A673 (cell line): ENCODE results near the gene CDC42EP3. TPM values are rescaled to one million over a fixed set of nuclear protein-coding genes. Genes with fewer than 3 reads are reported as not detected.

ENCODE experiments used
- BruUV-seq: library from RNA; stranded (reverse); fragments of 400-500 nt; replicated peaks from 2 replicates; lab custom pipeline; 2021; lab: Mats Ljungman, UMichigan
- CTCF ChIA-PET: fragments of 300-600 bp; sonication (Branson Sonifier 250); formaldehyde crosslinking; loops from one replicate; lab custom pipeline; 2022; ENCODE audit warnings: antibody characterized with exemption; lab: Charles Lee
- POLR2A ChIA-PET: fragments of 300-600 bp; sonication (Branson Sonifier 250); formaldehyde crosslinking; loops from one replicate; lab custom pipeline; 2022; ENCODE audit warnings: antibody characterized with exemption; ENCODE audit not compliant: low non-redundant PET; lab: Charles Lee
- DNase-seq: peaks from one replicate; pipeline ENCODE4 v3.0.0-alpha.2; 2015; ENCODE audit warnings: low spot score
- H3K27ac ChIP-seq: fragments of 200-600 bp; sonication (generic); 2 replicates; pipeline ENCODE4 v1.5.1; 2016; ENCODE audit warnings: mixed run types, low read depth, mild to moderate bottlenecking, mixed read lengths, antibody characterized with exemption, low read length; ENCODE audit not compliant: poor library complexity, severe bottlenecking
- H3K27me3 ChIP-seq: fragments of 200-600 bp; sonication (generic); replicated peaks from 2 replicates; pipeline ENCODE4 v1.6.1; 2017; ENCODE audit warnings: mixed run types, low read depth, mild to moderate bottlenecking, mixed read lengths, antibody characterized with exemption, low read length; ENCODE audit not compliant: insufficient read depth, poor library complexity
- H3K36me3 ChIP-seq: fragments of 200-600 bp; sonication (generic); 2 replicates; pipeline ENCODE4 v1.6.1; 2016; ENCODE audit warnings: mixed run types, mild to moderate bottlenecking, mixed read lengths, antibody characterized with exemption, low read length; ENCODE audit not compliant: insufficient read depth, poor library complexity, severe bottlenecking
- H3K4me1 ChIP-seq: fragments of 200-600 bp; sonication (generic); 2 replicates; pipeline ENCODE4 v1.6.1; 2017; ENCODE audit warnings: mixed run types, mild to moderate bottlenecking, mixed read lengths, antibody characterized with exemption, low read length; ENCODE audit not compliant: insufficient read depth, poor library complexity, severe bottlenecking
- H3K4me3 ChIP-seq: fragments of 200-600 bp; sonication (generic); 2 replicates; pipeline ENCODE4 v1.5.1; 2016; ENCODE audit warnings: low read depth, mixed run types, mild to moderate bottlenecking, mixed read lengths, low read length; ENCODE audit not compliant: poor library complexity, severe bottlenecking
- H3K9me3 ChIP-seq: fragments of 200-600 bp; sonication (generic); 2 replicates; pipeline ENCODE4 v1.6.1; 2016; ENCODE audit warnings: mixed run types, low read depth, mild to moderate bottlenecking, mixed read lengths, antibody characterized with exemption, low read length; ENCODE audit not compliant: poor library complexity, severe bottlenecking
- CTCF ChIP-seq: fragments of 300-800, 200-600 bp; sonication (generic); conservative IDR thresholded peaks from 2 replicates; pipeline ENCODE4 v1.5.1; 2017; ENCODE audit warnings: low read depth, mild to moderate bottlenecking, antibody characterized with exemption, low read length, moderate library complexity, mixed read lengths
- EZH2 ChIP-seq: fragments of 200-600 bp; sonication (generic); IDR thresholded peaks from 2 replicates; pipeline ENCODE4 v1.6.1; 2017; ENCODE audit warnings: borderline replicate concordance, low read depth, mild to moderate bottlenecking, mixed read lengths, antibody characterized with exemption, low read length; ENCODE audit not compliant: poor library complexity, severe bottlenecking
- intact Hi-C: fragments of 100-400 bp; cut with micrococcal nuclease; formaldehyde crosslinking; loops from one replicate; pipeline ENCODE4 v1.10.0; 2022; ENCODE audit not compliant: unreplicated experiment
- total RNA-seq: library from RNA; stranded (reverse); gene quantifications from 2 replicates; pipeline ENCODE4 v1.2.3, GENCODE V29; 2021

CDC42EP3 gene
- total RNA-seq, 1 experiment from 2014 or later = 12.2 TPM

- no peaks in the 10 kb centered on the region for H3K27me3 ChIP-seq
- TF ChIP-seq EZH2 (no peak), CTCF (no peak)
- intact Hi-C loops = loop anchor here (5.0 kb wide), 2 partner anchors 134 to 254 kb away; no protein-coding TSS in a partner anchor
- no peaks in the 10 kb centered on the region for H3K9me3 ChIP-seq
- H3K27ac ChIP-seq = peak overlapping the region; percentile 60
- POLR2A ChIA-PET = no interaction called here
- H3K4me1 ChIP-seq = peaks cover 9% of the 10 kb centered on the region
- H3K4me3 ChIP-seq = peak overlapping the region; percentile 93
- no TSS peak for BruUV-seq
- no peaks in the 10 kb centered on the region for H3K36me3 ChIP-seq
- DNase-seq = no peak
- CTCF ChIA-PET = interaction anchor here (0.9 kb wide), 1 partner anchor 161 kb away, joined by 3 read pairs; no protein-coding TSS in a partner anchor
Measured at GRCh38 chr2:37671816-37672103, 318 bp upstream of the CDC42EP3 start.

- peaks cover 9% of the 10 kb centered on the region for H3K4me1 ChIP-seq
- H3K4me3 ChIP-seq = peak overlapping the region; percentile 93
- DNase-seq = no peak
- ChIA-PET POLR2A (interaction anchor here (0.5 kb wide), 1 partner anchor 127 kb away, joined by 3 read pairs; no protein-coding TSS in a partner anchor), CTCF (no interaction called here)
- H3K27me3 ChIP-seq = no peaks in the 10 kb centered on the region
- H3K27ac ChIP-seq = no peak overlapping the region
- no TSS peak for BruUV-seq
- no peaks in the 10 kb centered on the region for H3K36me3 ChIP-seq
- H3K9me3 ChIP-seq = no peaks in the 10 kb centered on the region
- no peak for TF ChIP-seq CTCF
- TF ChIP-seq EZH2 = no peak
- intact Hi-C loops = loop anchor here (5.0 kb wide), 2 partner anchors 133 to 253 kb away; no protein-coding TSS in a partner anchor
Measured at GRCh38 chr2:37670378-37671008, 949 bp downstream of the CDC42EP3 start.

- H3K4me3 ChIP-seq = no peak overlapping the region
- H3K27me3 ChIP-seq = no peaks in the 10 kb centered on the region
- no peaks in the 10 kb centered on the region for H3K9me3 ChIP-seq
- DNase-seq = no peak
- POLR2A ChIA-PET = no interaction called here
- H3K4me1 ChIP-seq = peaks cover 9% of the 10 kb centered on the region
- TF ChIP-seq CTCF (no peak), EZH2 (no peak)
- H3K27ac ChIP-seq = no peak overlapping the region
- H3K36me3 ChIP-seq = no peaks in the 10 kb centered on the region
- CTCF ChIA-PET = no interaction called here
- no TSS peak for BruUV-seq
- intact Hi-C loops = no loop called here
Measured at GRCh38 chr2:37669446-37669845, 2.0 kb downstream of the CDC42EP3 start.
